HG03460 (cell line): ENCODE data around the gene ATG101.

ENCODE experiments used
- ATAC-seq: cut with Tn5 transposase; IDR thresholded peaks from one replicate; pipeline ENCODE4 v1.9.1; 2021; ENCODE audit not compliant: unreplicated experiment

ATG101 gene

DNA sequence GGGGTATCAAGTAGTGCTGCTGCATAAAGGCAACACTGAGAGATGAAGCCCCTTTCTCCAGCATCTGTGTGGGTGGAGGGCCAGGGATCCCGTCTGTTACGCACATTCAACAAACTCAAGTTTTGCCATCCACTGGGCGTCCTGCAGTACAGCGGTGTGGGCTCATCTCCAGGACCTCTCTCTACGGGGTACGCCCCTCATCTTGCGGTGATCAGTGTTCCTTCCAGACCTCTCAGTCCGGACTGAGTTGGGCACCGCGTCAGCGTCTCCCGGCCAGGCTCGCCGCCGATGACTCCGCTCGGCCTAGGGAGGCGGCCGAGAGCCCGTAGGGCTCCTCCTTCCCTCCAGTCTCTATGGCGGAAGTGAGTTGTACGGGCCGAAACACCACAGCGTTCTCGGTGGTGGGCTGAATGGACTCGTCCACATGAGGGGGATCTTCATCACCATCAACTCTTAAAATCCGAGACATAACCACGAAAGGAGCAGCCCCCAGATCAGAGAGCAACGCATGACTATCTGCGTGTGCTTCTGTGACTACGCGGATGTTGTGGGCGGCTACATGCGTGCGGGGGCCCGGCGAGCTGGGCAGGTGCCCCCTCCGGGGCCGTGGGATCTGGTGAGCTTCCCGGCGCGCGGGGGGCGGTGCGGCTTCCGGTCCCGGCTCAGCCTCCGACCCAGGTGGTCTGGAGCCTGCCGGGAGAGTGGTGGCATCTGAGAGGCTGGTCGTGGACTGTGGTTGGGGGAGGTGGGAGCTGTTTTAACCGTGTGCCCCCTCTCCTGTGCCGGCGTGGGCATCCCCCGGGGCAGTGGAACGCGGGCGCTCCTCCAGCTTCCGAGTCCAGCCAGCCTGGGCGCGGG, at the start of gene ATG101:
ATG101 (plus strand) TSS at position 652 of the 858 bp plus-strand sequence. CDS start 3,673 bp downstream, outside the sequence.
- ATAC-seq, result peak; percentile 91

GRCh38 chr12:52020539-52021336, 49.0 kb upstream of the ATG101 start:
- ATAC-seq, result peak; percentile 38

DNA sequence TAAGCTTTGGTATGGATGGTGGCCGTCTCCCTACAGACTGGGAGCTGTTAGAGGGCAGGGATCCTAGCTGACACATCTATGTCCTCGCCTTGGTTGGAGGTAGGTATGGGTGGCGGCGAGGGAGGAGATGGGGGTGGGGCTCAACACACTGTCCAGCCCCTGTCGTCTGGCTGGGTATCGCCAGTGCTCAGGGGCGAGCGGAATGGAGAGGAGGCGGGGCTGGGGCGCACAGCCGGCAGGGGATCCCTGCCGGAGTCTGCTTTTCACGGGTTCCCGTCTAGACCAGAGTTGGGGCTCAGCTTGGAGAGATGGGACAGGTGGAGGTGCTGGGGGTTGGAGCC, 47.0 kb upstream of the ATG101 start:
- no peak for ATAC-seq

GRCh38 chr12:52023182-52023975, 46.4 kb upstream of the ATG101 start:
- ATAC-seq, result no peak

DNA sequence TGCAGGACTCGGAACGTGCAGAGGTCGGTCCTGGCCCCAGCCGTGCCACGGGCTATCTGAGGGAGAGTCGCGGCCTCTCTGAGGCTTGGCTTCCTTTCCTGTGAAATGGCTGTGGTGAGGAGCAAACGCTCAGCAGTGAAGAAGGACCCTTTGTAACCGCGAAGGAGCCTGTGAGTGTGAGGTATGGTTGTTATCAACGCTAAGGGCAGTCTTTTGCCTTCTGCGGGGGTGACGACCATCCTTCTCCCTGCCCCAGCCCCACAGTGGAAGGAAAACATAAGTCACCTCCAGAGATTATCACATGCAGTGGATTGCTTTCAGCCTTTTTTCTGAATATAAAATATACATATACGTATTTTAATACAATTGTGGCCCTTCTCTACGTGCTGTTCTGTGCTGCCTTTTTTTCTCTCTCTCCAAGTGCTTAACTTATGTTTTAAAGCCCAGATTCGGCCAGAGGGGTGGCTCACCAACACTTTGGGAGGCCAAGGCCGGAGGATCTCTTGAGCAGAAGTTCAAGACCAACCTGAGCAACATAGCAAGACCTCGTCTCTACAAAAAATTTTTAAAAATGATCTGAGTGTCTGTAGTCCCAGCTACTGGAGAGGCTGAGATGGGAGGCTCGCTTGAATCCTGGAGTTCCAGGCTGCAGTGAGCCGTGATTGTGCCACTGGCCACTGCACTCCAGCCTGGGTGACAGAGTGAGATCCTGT, 45.6 kb upstream of the ATG101 start:
- ATAC-seq, result no peak

GRCh38 chr12:52024845-52025230, 44.9 kb upstream of the ATG101 start:
- ATAC-seq, result no peak

GRCh38 chr12:52026263-52026662, 43.5 kb upstream of the ATG101 start:
- ATAC-seq, result no peak

GRCh38 chr12:52027085-52027843, 42.5 kb upstream of the ATG101 start:
- no peak for ATAC-seq

DNA sequence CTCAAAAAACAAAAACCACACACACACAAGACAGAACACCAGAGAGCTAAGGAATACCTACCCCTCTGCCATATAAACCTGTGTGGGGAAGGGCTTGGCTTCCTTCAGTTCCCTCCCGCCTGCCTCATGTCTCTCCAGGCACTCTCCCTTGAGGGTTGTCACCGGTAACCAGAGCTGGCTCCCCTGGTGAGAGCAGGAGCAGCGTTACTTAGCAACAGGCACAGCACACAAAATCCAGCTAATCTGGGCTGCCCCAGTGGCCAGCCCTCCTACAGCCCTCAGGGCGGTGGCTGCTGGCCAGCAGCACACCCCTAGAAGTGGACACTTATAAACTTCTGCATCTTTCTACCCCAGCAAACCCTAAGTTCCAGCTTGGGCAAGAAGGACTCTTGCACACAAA, 40.1 kb upstream of the ATG101 start:
- ATAC-seq, result no peak

DNA sequence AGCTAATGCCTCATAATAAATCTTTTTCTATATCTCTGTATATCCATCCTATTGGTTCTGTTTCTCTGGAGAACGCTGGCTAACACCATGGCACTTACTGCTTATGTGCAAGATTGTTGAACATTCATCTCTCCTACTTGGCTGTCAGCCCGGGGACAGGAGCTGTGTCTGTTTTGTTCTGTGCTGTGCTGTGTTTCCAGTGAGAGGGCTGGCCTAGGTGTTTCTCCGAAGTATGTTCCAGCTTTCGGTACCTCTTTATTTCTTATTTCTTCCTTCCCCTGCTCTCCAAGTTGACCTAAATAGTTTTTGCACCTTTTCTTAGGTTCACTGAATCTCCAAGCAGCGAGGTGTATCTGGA, 37.4 kb upstream of the ATG101 start:
- ATAC-seq, result no peak

DNA sequence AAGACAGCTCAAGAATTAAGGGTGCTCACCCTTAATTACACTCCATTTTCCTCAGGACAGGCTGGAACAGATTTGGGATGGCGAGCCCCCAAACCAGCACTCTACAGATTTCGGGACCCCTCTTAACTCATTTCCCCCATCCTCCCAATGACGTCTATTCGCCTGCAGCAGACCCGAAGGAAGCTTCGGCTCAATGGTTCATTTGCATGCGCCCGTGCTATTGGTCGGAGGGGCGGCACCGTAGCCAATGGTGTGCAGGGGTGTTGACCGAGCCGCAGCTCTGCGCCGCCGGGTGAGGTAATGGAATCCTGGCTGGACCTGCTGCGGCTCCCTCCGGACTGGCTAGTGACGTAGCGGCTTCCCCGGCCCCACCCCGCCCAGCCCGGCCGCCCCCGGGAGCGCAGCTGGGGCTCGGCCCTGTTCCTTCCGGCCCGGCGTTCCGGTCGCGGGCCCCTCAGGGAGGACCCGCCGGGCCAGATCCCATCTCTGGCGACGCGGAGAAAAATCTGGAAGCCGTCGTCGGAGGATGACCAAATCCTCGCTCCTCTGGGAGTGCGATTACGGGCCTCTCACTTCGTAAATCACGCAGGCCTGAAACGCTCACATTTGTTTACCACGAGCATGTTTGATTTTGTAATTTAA, 36.9 kb upstream of the ATG101 start:
- peak; percentile 92 for ATAC-seq

- no peak for ATAC-seq
These were observed 36.2 kb upstream of the ATG101 start for GRCh38 chr12:52033446-52034140.

- ATAC-seq, result no peak
These were observed 34.6 kb upstream of the ATG101 start for GRCh38 chr12:52035190-52035589.

- no peak for ATAC-seq
These were observed 33.9 kb upstream of the ATG101 start for GRCh38 chr12:52035926-52036325.

GRCh38 chr12:52036587-52037171, 33.1 kb upstream of the ATG101 start:
- ATAC-seq, result no peak

- ATAC-seq, result no peak
These were observed 32.4 kb upstream of the ATG101 start for GRCh38 chr12:52037248-52037861.

- no peak for ATAC-seq
These were observed 31.3 kb upstream of the ATG101 start for GRCh38 chr12:52038447-52038846.

GRCh38 chr12:52041035-52041434, 28.7 kb upstream of the ATG101 start:
- ATAC-seq, result no peak
